ENCODE results near the gene CBFA2T2. TPM values are rescaled to one million over a fixed set of nuclear protein-coding genes. Genes with fewer than 3 reads are reported as not detected.

The CBFA2T2 gene
- total and polyA plus RNA-seq, 2 of the 4 experiments (the other 2 are of a cell fraction) = 3.8 to 6.2 TPM

DNA sequence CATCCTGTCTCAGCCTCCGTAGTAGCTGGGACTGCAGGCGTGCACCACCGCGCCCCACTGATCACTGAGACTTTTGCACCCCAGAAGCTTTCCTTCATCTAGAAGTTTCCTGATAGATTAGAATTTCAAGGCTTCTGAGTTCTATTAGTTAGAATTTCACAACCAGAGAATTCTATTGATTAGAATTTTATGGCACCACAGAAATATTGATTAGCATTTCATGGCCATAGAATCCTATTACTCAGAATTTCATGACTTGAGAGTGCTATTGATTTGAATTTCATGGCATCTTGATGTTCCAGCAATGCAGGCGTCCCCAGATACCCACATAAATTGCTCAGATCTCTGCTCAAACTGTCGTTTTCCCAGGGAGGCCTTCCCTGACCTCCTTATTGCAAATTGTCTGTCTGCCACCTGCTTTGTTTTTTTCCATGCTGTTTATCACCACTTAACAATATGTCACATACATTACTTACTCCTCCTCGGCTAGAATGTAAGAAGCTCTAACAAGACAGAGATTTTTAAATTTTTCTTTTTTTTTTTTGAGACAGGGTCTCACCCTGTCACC, 16.9 kb upstream of the CBFA2T2 start:
- in situ Hi-C loops (cut with MboI; ENCODE audit: low sequenced_read_pairs) = no loop called here

More for the DNA sequence above, 16.9 kb upstream of the CBFA2T2 start:
- intact Hi-C loops (cut with micrococcal nuclease) (no loop called here), dilution Hi-C loops (cut with HindIII; ENCODE audit: low sequenced_read_pairs, unreplicated experiment) (no loop called here)
- no peak overlapping the region for H2BK15ac ChIP-seq (ENCODE audit: low read depth, low read length)
- H3K27me3 ChIP-seq (ENCODE audit: control insufficient read depth, insufficient read depth, low read length) = peaks cover 34% of the 10 kb centered on the region
- no peak for ATAC-seq (ENCODE audit: low read depth)
- no peak overlapping the region for H3K27ac ChIP-seq (ENCODE audit: insufficient read depth, low read length)
- no peak overlapping the region for H2BK20ac ChIP-seq (ENCODE audit: low read depth, low read length)
- H3K9me3 ChIP-seq (ENCODE audit: control insufficient read depth, insufficient read depth, low read length) = no peaks in the 10 kb centered on the region
- TF ChIP-seq MXI1 (IDR thresholded peaks at IDR 0.05; ENCODE audit: borderline replicate concordance, low read depth, low read length) = no peak
- CTCF ChIA-PET = interaction anchor here (0.6 kb wide), 2 partner anchors 259 to 688 kb away, joined by 3 read pairs; partner anchors contain the start of gene ZNF341
- POLR2A ChIA-PET (ENCODE audit: unreplicated experiment) = no interaction called here
- H4K8ac ChIP-seq (ENCODE audit: low read depth in 2 of 2, low read length in 2 of 2) = no peak overlapping the region
- no peak overlapping the region for H3K14ac ChIP-seq (replicated peaks; ENCODE audit: low read depth, low read length)
- BruUV-seq (replicated peaks) = no TSS peak
- H4K20me1 ChIP-seq (ENCODE audit: insufficient read depth, low read length) = no peaks in the 10 kb centered on the region
- DNase-seq = no peak
- H3K18ac ChIP-seq (ENCODE audit: low read depth, low read length) = no peak overlapping the region
- no peak overlapping the region for H2BK5ac ChIP-seq (ENCODE audit: low read depth, low read length, poor library complexity, severe bottlenecking)
- H2AK9ac ChIP-seq (replicated peaks; ENCODE audit: low read depth, low read length, poor library complexity) = no peak overlapping the region
- H3K9me1 ChIP-seq (ENCODE audit: insufficient read depth, low read length) = no peaks in the 10 kb centered on the region
- H3K36me3 ChIP-seq (ENCODE audit: control insufficient read depth, insufficient read depth, low read length) = no peaks in the 10 kb centered on the region
- H3K4me2 ChIP-seq (ENCODE audit: low read depth, low read length) = no peak overlapping the region
- no peaks in the 10 kb centered on the region for H3K4me1 ChIP-seq (ENCODE audit: control insufficient read depth, insufficient read depth, low read length)
- H2AFZ ChIP-seq (replicated peaks; ENCODE audit: low read length, poor library complexity) = no peak overlapping the region
- no peak overlapping the region for H3K9ac ChIP-seq (ENCODE audit: low read depth, low read length)
- no peak overlapping the region for H3K23ac ChIP-seq (ENCODE audit: low read depth, low read length)
- no peak overlapping the region for H4K5ac ChIP-seq (ENCODE audit: low read depth, low read length)
- H3K4ac ChIP-seq (ENCODE audit: low read depth, low read length) = no peak overlapping the region
- H2AK5ac ChIP-seq (ENCODE audit: low read depth, low read length) = no peak overlapping the region
- H3K56ac ChIP-seq (ENCODE audit: extremely low read depth, insufficient read depth, low read length) = no peak overlapping the region
- H2BK120ac ChIP-seq (ENCODE audit: low read depth, low read length) = no peak overlapping the region
- no peak overlapping the region for H4K91ac ChIP-seq (ENCODE audit: insufficient read depth, low read depth, low read length)
- 36% methylated on average over 2 of the region's 7 CpGs; no CpG with 5 or more reads in 1 of the 2 experiments for WGBS, 2 experiments (ENCODE audit: extremely low coverage in 2 of 2, insufficient read length in 1 of 2)
- no peak overlapping the region for H3K4me3 ChIP-seq (ENCODE audit: insufficient read depth, low read depth, low read length)
- no peaks in the 10 kb centered on the region for H3K79me1 ChIP-seq (ENCODE audit: low read depth in 1 of 2, low read length in 2 of 2)

All from IMR-90 (cell line).